HG03064 (cell line): ENCODE data around the gene MDM1.

Source experiments
- ATAC-seq: cut with Tn5 transposase; IDR thresholded peaks from one replicate; pipeline ENCODE4 v1.9.1; 2021; ENCODE audit warnings: low read depth; ENCODE audit not compliant: unreplicated experiment

The MDM1 gene

GRCh38 chr12:68358532-68359485 lies 26.6 kb upstream of the MDM1 start:
- peak; percentile 58 for ATAC-seq

GRCh38 chr12:68356986-68357385 lies 24.8 kb upstream of the MDM1 start:
- ATAC-seq, result no peak

GRCh38 chr12:68356060-68356695 lies 24.0 kb upstream of the MDM1 start:
- no peak for ATAC-seq

- no peak for ATAC-seq
These were observed 22.9 kb upstream of the MDM1 start for GRCh38 chr12:68354977-68355541.

GRCh38 chr12:68352067-68352466 lies 19.9 kb upstream of the MDM1 start:
- ATAC-seq, result no peak

- no peak for ATAC-seq
These were observed 18.6 kb upstream of the MDM1 start for GRCh38 chr12:68350753-68351152.

- ATAC-seq, result no peak
These were observed 17.9 kb upstream of the MDM1 start for GRCh38 chr12:68349921-68350606.

- ATAC-seq, result no peak
These were observed 17.1 kb upstream of the MDM1 start for GRCh38 chr12:68349220-68349621.

GRCh38 chr12:68348419-68348818 lies 16.3 kb upstream of the MDM1 start:
- no peak for ATAC-seq

GRCh38 chr12:68345763-68346162 lies 13.6 kb upstream of the MDM1 start:
- no peak for ATAC-seq

GRCh38 chr12:68344126-68344525 lies 12.0 kb upstream of the MDM1 start:
- ATAC-seq, result no peak

GRCh38 chr12:68342966-68343365 lies 10.8 kb upstream of the MDM1 start:
- no peak for ATAC-seq

GRCh38 chr12:68341822-68342221 lies 9.7 kb upstream of the MDM1 start:
- ATAC-seq, result no peak

GRCh38 chr12:68340404-68341270 lies 8.5 kb upstream of the MDM1 start:
- no peak for ATAC-seq

GRCh38 chr12:68336889-68337303 lies 4.7 kb upstream of the MDM1 start:
- ATAC-seq, result no peak

GRCh38 chr12:68335462-68335861 lies 3.3 kb upstream of the MDM1 start:
- ATAC-seq, result no peak

- no peak for ATAC-seq
These were observed 2.0 kb upstream of the MDM1 start for GRCh38 chr12:68334132-68334531.

- ATAC-seq, result no peak
These were observed 817 bp upstream of the MDM1 start for GRCh38 chr12:68332728-68333630.

- ATAC-seq, result no peak
These were observed 678 bp downstream of the MDM1 start for GRCh38 chr12:68331500-68331868.
